HG03378 (cell line): ENCODE data around the gene PUM2.
"Not testable (repeated sequence)": the region's sequence is repeated elsewhere in the genome, so short reads cannot be mapped to it uniquely, and the experiment has no call there.

Experiments used
- ATAC-seq: cut with Tn5 transposase; IDR thresholded peaks from one replicate; pipeline ENCODE4 v1.9.1; 2021; ENCODE audit warnings: mild to moderate bottlenecking, moderate library complexity; ENCODE audit not compliant: unreplicated experiment

The PUM2 gene

GRCh38 chr2:20371323-20372025 is 20.8 kb upstream of the PUM2 start:
- ATAC-seq = no peak

- ATAC-seq = no peak
Measured at GRCh38 chr2:20370191-20370590, 19.5 kb upstream of the PUM2 start.

GRCh38 chr2:20369366-20369765 is 18.7 kb upstream of the PUM2 start:
- no peak for ATAC-seq

GRCh38 chr2:20368706-20369105 is 18.1 kb upstream of the PUM2 start:
- no peak for ATAC-seq

- not testable (repeated sequence) for ATAC-seq
Measured at GRCh38 chr2:20367929-20368328, 17.3 kb upstream of the PUM2 start.

GRCh38 chr2:20366672-20367116 is 16.1 kb upstream of the PUM2 start:
- ATAC-seq = no peak

GRCh38 chr2:20365249-20365817 is 14.7 kb upstream of the PUM2 start:
- peak; percentile 98 for ATAC-seq

GRCh38 chr2:20363578-20363977 is 12.9 kb upstream of the PUM2 start:
- ATAC-seq = no peak

GRCh38 chr2:20362701-20363435 is 12.2 kb upstream of the PUM2 start:
- no peak for ATAC-seq

- no peak for ATAC-seq
Measured at GRCh38 chr2:20361893-20362292, 11.2 kb upstream of the PUM2 start.

- ATAC-seq = no peak
Measured at GRCh38 chr2:20359096-20359495, 8.5 kb upstream of the PUM2 start.

GRCh38 chr2:20357638-20358389 is 7.2 kb upstream of the PUM2 start:
- no peak for ATAC-seq

- no peak for ATAC-seq
Measured at GRCh38 chr2:20356042-20356441, 5.4 kb upstream of the PUM2 start.

GRCh38 chr2:20355131-20355530 is 4.5 kb upstream of the PUM2 start:
- ATAC-seq = no peak

GRCh38 chr2:20353241-20353992 is 2.8 kb upstream of the PUM2 start:
- no peak for ATAC-seq

- no peak for ATAC-seq
Measured at GRCh38 chr2:20352581-20353216, 2.1 kb upstream of the PUM2 start.

GRCh38 chr2:20352230-20352578 is 1.6 kb upstream of the PUM2 start:
- no peak for ATAC-seq

GRCh38 chr2:20351555-20352229 is 1.0 kb upstream of the PUM2 start:
- peak; percentile 5 for ATAC-seq

GRCh38 chr2:20350041-20350712 is 467 bp downstream of the PUM2 start:
- peak; percentile 18 for ATAC-seq
